GM18868 (cell line): ENCODE measurements around the gene UNC5B.

ENCODE experiments used
- ATAC-seq: cut with Tn5 transposase; IDR thresholded peaks from one replicate; pipeline ENCODE4 v1.9.1; 2021; ENCODE audit warnings: mild to moderate bottlenecking, moderate library complexity; ENCODE audit not compliant: unreplicated experiment

UNC5B gene

GRCh38 chr10:71251319-71251718, 38.9 kb downstream of the UNC5B start:
- no peak for ATAC-seq

GRCh38 chr10:71252220-71252619, 39.9 kb downstream of the UNC5B start:
- ATAC-seq, result no peak

- ATAC-seq, result no peak
Measured at GRCh38 chr10:71253981-71254818, 41.8 kb downstream of the UNC5B start.

GRCh38 chr10:71254834-71255549, 42.6 kb downstream of the UNC5B start:
- no peak for ATAC-seq

- no peak for ATAC-seq
Measured at GRCh38 chr10:71255550-71255807, 43.1 kb downstream of the UNC5B start.

- ATAC-seq, result no peak
Measured at GRCh38 chr10:71255808-71256660, 43.7 kb downstream of the UNC5B start.

GRCh38 chr10:71256661-71257318, 44.4 kb downstream of the UNC5B start:
- no peak for ATAC-seq

- no peak for ATAC-seq
Measured at GRCh38 chr10:71257319-71257997, 45.1 kb downstream of the UNC5B start.

GRCh38 chr10:71258046-71258445, 45.7 kb downstream of the UNC5B start:
- ATAC-seq, result no peak

- no peak for ATAC-seq
Measured at GRCh38 chr10:71258446-71259145, 46.2 kb downstream of the UNC5B start.

GRCh38 chr10:71259282-71259681, 46.9 kb downstream of the UNC5B start:
- ATAC-seq, result no peak

GRCh38 chr10:71259815-71260501, 47.6 kb downstream of the UNC5B start:
- no peak for ATAC-seq

- no peak for ATAC-seq
Measured at GRCh38 chr10:71260622-71261325, 48.4 kb downstream of the UNC5B start.

GRCh38 chr10:71262027-71262426, 49.7 kb downstream of the UNC5B start:
- ATAC-seq, result no peak

GRCh38 chr10:71262817-71263216, 50.4 kb downstream of the UNC5B start:
- ATAC-seq, result no peak

GRCh38 chr10:71263376-71263775, 51.0 kb downstream of the UNC5B start:
- no peak for ATAC-seq

- no peak for ATAC-seq
Measured at GRCh38 chr10:71264345-71265200, 52.2 kb downstream of the UNC5B start.

GRCh38 chr10:71265201-71265575, 52.8 kb downstream of the UNC5B start:
- no peak for ATAC-seq
